GM12865 (cell line): ENCODE measurements around the gene ZBTB7C.

ENCODE experiments used
- DNase-seq: peaks from one replicate; pipeline ENCODE4 v3.0.0; 2010; ENCODE audit warnings: low read depth
- H3K4me3 ChIP-seq: 2 replicates; pipeline ENCODE4 v1.5.1; 2011; ENCODE audit warnings: mild to moderate bottlenecking, low read depth, low read length, control low read depth
- CTCF ChIP-seq: IDR thresholded peaks from 2 replicates; pipeline ENCODE4 v1.5.1; 2011; ENCODE audit warnings: low read length, control low read depth, low read depth, inconsistent platforms; ENCODE audit not compliant: insufficient read depth; ENCODE audit errors: missing control alignments

The ZBTB7C gene

GRCh38 chr18:48030616-48031480, 378.3 kb downstream of the ZBTB7C start:
- peak; percentile 62 for TF ChIP-seq CTCF
- H3K4me3 ChIP-seq: no peak overlapping the region
- DNase-seq: peak; percentile 27

GRCh38 chr18:48029296-48029986, 379.7 kb downstream of the ZBTB7C start:
- TF ChIP-seq CTCF: no peak
- H3K4me3 ChIP-seq: no peak overlapping the region
- no peak for DNase-seq

GRCh38 chr18:48028696-48029095, 380.5 kb downstream of the ZBTB7C start:
- no peak for DNase-seq
- TF ChIP-seq CTCF: no peak
- no peak overlapping the region for H3K4me3 ChIP-seq

- no peak overlapping the region for H3K4me3 ChIP-seq
- no peak for DNase-seq
- no peak for TF ChIP-seq CTCF
These were observed 381.1 kb downstream of the ZBTB7C start for GRCh38 chr18:48028081-48028480.

GRCh38 chr18:48027401-48027963, 381.7 kb downstream of the ZBTB7C start:
- H3K4me3 ChIP-seq: no peak overlapping the region
- DNase-seq: no peak
- no peak for TF ChIP-seq CTCF

GRCh38 chr18:48026216-48026615, 383.0 kb downstream of the ZBTB7C start:
- no peak for TF ChIP-seq CTCF
- H3K4me3 ChIP-seq: no peak overlapping the region
- DNase-seq: no peak
